HepG2 (cell line): ENCODE results near the gene DPH2. TPM values are rescaled to one million over a fixed set of nuclear protein-coding genes. Genes with fewer than 3 reads are reported as not detected.
A peak's percentile ranks its signal among the peaks of the same experiment; 100 is the strongest.

Source experiments
- CHD4 ChIP-seq: fragments of 200-600 bp; sonication (generic); IDR thresholded peaks from 2 replicates; pipeline ENCODE4 v1.7.0; 2017; ENCODE audit warnings: mild to moderate bottlenecking, low read length, borderline replicate concordance
- CREB1 ChIP-seq, 2 experiments: fragments of 450-650 bp in 1 of 2; IDR thresholded peaks; 2 replicates each; pipeline ENCODE4 v1.6.1; 2016 to 2017; ENCODE audit warnings: control low read depth in 1 of 2, mild to moderate bottlenecking in 1 of 2, missing compliant biosample characterization in 1 of 2, missing genetic modification characterization in 1 of 2
- ETV5 ChIP-seq: IDR thresholded peaks from 2 replicates; pipeline ENCODE4 v1.6.1; 2018; ENCODE audit warnings: missing biosample characterization, missing genetic modification reagents, inconsistent platforms, borderline replicate concordance
- KLF16 ChIP-seq, 2 experiments: sonication (generic) in 1 of 2; formaldehyde crosslinking in 1 of 2; IDR thresholded peaks; 2 replicates each; pipeline versions ENCODE4 v1.6.1 to v1.8.0; 2016 to 2023; ENCODE audit warnings: missing genetic modification reagents in 2 of 2, missing compliant biosample characterization in 1 of 2
- MBD4 ChIP-seq: IDR thresholded peaks from 2 replicates; pipeline ENCODE4 v1.6.1; 2012; ENCODE audit warnings: low read length, inconsistent platforms, borderline replicate concordance
- NBN ChIP-seq: fragments of 450-650 bp; conservative IDR thresholded peaks from 2 replicates; pipeline ENCODE4 v1.6.1; 2017
- PITX1 ChIP-seq: sonication (generic); formaldehyde crosslinking; IDR thresholded peaks from 2 replicates; pipeline ENCODE4 v1.5.1; 2020; ENCODE audit warnings: mild to moderate bottlenecking, missing genetic modification reagents
- POLR2AphosphoS5 ChIP-seq: IDR thresholded peaks from 2 replicates; pipeline ENCODE4 v1.6.1; 2012; ENCODE audit warnings: low read depth, low read length
- RORA ChIP-seq: sonication (generic); formaldehyde crosslinking; IDR thresholded peaks from 2 replicates; pipeline ENCODE4 v1.5.0; 2020; ENCODE audit warnings: mild to moderate bottlenecking, missing genetic modification reagents, moderate library complexity
- SETDB1 ChIP-seq: sonication (generic); formaldehyde crosslinking; IDR thresholded peaks from 2 replicates; pipeline ENCODE4 v1.5.1; 2020; ENCODE audit warnings: missing genetic modification reagents, mild to moderate bottlenecking, borderline replicate concordance
- TBL1XR1 ChIP-seq: fragments of 150-350 bp; IDR thresholded peaks from 2 replicates; pipeline ENCODE4 v1.6.1; 2014; ENCODE audit warnings: borderline replicate concordance, low read length; ENCODE audit not compliant: partially characterized antibody
- TGIF2 ChIP-seq: IDR thresholded peaks from 2 replicates; pipeline ENCODE4 v1.6.1; 2016; ENCODE audit warnings: control low read depth, missing compliant biosample characterization
- ZFP36L2 ChIP-seq: sonication (generic); formaldehyde crosslinking; IDR thresholded peaks from 2 replicates; pipeline ENCODE4 v1.4.0; 2020; ENCODE audit warnings: missing genetic modification reagents
- ZFY ChIP-seq: sonication (generic); formaldehyde crosslinking; IDR thresholded peaks from 2 replicates; pipeline ENCODE4 v1.4.0; 2020; ENCODE audit warnings: missing genetic modification reagents
- ZNF317 ChIP-seq: sonication (generic); formaldehyde crosslinking; IDR thresholded peaks from 2 replicates; pipeline ENCODE4 v1.5.0; 2020; ENCODE audit warnings: mild to moderate bottlenecking, missing genetic modification reagents
- ZNF383 ChIP-seq: sonication (generic); formaldehyde crosslinking; IDR thresholded peaks from 2 replicates; pipeline ENCODE4 v1.4.0; 2020; ENCODE audit warnings: missing genetic modification reagents, mild to moderate bottlenecking, borderline replicate concordance
- ZNF430 ChIP-seq: sonication (generic); formaldehyde crosslinking; IDR thresholded peaks from 2 replicates; pipeline ENCODE4 v1.9.0; 2021; ENCODE audit warnings: mild to moderate bottlenecking, missing genetic modification reagents
- ZNF572 ChIP-seq: sonication (generic); formaldehyde crosslinking; IDR thresholded peaks from 2 replicates; pipeline ENCODE4 v1.5.1; 2020; ENCODE audit warnings: mild to moderate bottlenecking, missing genetic modification reagents
- ZNF607 ChIP-seq: sonication (generic); formaldehyde crosslinking; IDR thresholded peaks from 2 replicates; pipeline ENCODE4 v1.5.1; 2020; ENCODE audit warnings: missing genetic modification reagents, mild to moderate bottlenecking, borderline replicate concordance
- ZNF614 ChIP-seq: IDR thresholded peaks from 2 replicates; pipeline ENCODE4 v1.6.1; 2018; ENCODE audit warnings: missing biosample characterization, missing genetic modification reagents, inconsistent platforms, borderline replicate concordance
- ZNF746 ChIP-seq: sonication (generic); formaldehyde crosslinking; IDR thresholded peaks from 2 replicates; pipeline ENCODE4 v1.8.0; 2022; ENCODE audit warnings: mild to moderate bottlenecking, missing genetic modification reagents
- ZNF782 ChIP-seq: sonication (generic); formaldehyde crosslinking; IDR thresholded peaks from 2 replicates; pipeline ENCODE4 v1.4.0; 2020; ENCODE audit warnings: missing genetic modification reagents, mild to moderate bottlenecking, borderline replicate concordance
- ZNF788 ChIP-seq: sonication (generic); formaldehyde crosslinking; IDR thresholded peaks from 2 replicates; pipeline ENCODE4 v1.5.0; 2020; ENCODE audit warnings: mild to moderate bottlenecking, missing genetic modification reagents, borderline replicate concordance
- polyA plus RNA-seq, 8 experiments: library from polyadenylated mRNA; depleted of rRNA in 3 of 8; stranded (reverse) in 7 of 8; unstranded in 1 of 8; fragments of >200 nt; fragmentation: Illumina TruSeq in 4 of 8; extraction: Trizol in 4 of 8; gene quantifications; 2 replicates each; pipeline versions ENCODE4 v1.2.1 to v1.2.3, GENCODE V29; 2011 to 2016; ENCODE audit warnings: low read depth in 4 of 8, missing spikeins in 1 of 8, mixed read lengths in 1 of 8; ENCODE audit not compliant: insufficient read depth in 1 of 8
- total RNA-seq, 5 experiments: library from RNA; depleted of rRNA; stranded (reverse); fragments of >200 nt; fragmentation: Illumina TruSeq; extraction: Trizol; gene quantifications; 2 replicates each; pipeline ENCODE4 v1.2.3, GENCODE V29; 2016; ENCODE audit warnings: low read depth in 1 of 5
- TF ChIP-seq, protein P1 (sequence below), 2 experiments: sonication (generic) in 1 of 2; formaldehyde crosslinking in 1 of 2; IDR thresholded peaks; 2 replicates each; pipeline versions ENCODE4 v1.4.0 to v1.6.1; 2018 to 2020; ENCODE audit warnings: missing genetic modification reagents in 2 of 2, borderline replicate concordance in 1 of 2, low read depth in 1 of 2, mild to moderate bottlenecking in 1 of 2, missing biosample characterization in 1 of 2
- TF ChIP-seq, protein P2 (sequence below), 2 experiments: fragments of 450-650 bp in 1 of 2; sonication (generic) in 1 of 2; formaldehyde crosslinking; IDR thresholded peaks; 2 replicates each; pipeline versions ENCODE4 v1.5.0 to v1.8.0; 2020 to 2022; ENCODE audit warnings: mild to moderate bottlenecking in 1 of 2, missing genetic modification reagents in 1 of 2
- TF ChIP-seq, protein P3 (sequence below): sonication (generic); formaldehyde crosslinking; conservative IDR thresholded peaks from 2 replicates; pipeline ENCODE4 v1.8.0; 2022; ENCODE audit warnings: missing genetic modification reagents

The DPH2 gene
- total and polyA plus RNA-seq, 2 of the 13 experiments (the other 11 are each of a cell fraction or from before 2014, with no cell fraction given), result 32.2 to 38.3 TPM

GRCh38 chr1:43987159-43987902, 17.5 kb downstream of the DPH2 start (continued):
- TF ChIP-seq NBN (no peak), ZNF383 (CRISPR knock-in tag) (no peak), ZNF746 (no peak), TGIF2 (CRISPR knock-in tag) (no peak), ZFP36L2 (CRISPR knock-in tag) (no peak), RORA (no peak), MBD4 (no peak), ZNF614 (CRISPR knock-in tag) (0 out of 2 replicates have a peak, but pooled peaks have one; percentile 20), CREB1 (IDR thresholded peaks at IDR 0.05) (no peak), CREB1 (CRISPR knock-in tag; IDR thresholded peaks at IDR 0.05) (peak; percentile 52; the same call in 1 of the 2 replicates), PITX1 (CRISPR knock-in tag) (no peak), POLR2AphosphoS5 (peak; percentile 43), ZNF607 (CRISPR knock-in tag) (0 out of 2 replicates have a peak, but pooled peaks have one; percentile 42), ZNF782 (no peak), SETDB1 (no peak), ZNF572 (no peak), ZFY (CRISPR knock-in tag) (0 out of 2 replicates have a peak, but pooled peaks have one; percentile 24), ZNF788 (CRISPR knock-in tag) (peak; percentile 41; the same call in 1 of the 2 replicates), TBL1XR1 (no peak), CHD4 (no peak), KLF16 (CRISPR knock-in tag; IDR thresholded peaks at IDR 0.05) (no peak), ZNF317 (CRISPR knock-in tag) (no peak), ETV5 (CRISPR knock-in tag) (peak; percentile 53; the same call in 1 of the 2 replicates), ZNF430 (CRISPR knock-in tag) (0 out of 2 replicates have a peak, but pooled peaks have one; percentile 55)
- TF ChIP-seq, protein P1, sequence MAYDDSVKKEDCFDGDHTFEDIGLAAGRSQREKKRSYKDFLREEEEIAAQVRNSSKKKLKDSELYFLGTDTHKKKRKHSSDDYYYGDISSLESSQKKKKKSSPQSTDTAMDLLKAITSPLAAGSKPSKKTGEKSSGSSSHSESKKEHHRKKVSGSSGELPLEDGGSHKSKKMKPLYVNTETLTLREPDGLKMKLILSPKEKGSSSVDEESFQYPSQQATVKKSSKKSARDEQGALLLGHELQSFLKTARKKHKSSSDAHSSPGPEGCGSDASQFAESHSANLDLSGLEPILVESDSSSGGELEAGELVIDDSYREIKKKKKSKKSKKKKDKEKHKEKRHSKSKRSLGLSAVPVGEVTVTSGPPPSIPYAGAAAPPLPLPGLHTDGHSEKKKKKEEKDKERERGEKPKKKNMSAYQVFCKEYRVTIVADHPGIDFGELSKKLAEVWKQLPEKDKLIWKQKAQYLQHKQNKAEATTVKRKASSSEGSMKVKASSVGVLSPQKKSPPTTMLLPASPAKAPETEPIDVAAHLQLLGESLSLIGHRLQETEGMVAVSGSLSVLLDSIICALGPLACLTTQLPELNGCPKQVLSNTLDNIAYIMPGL (CRISPR knock-in tag; IDR thresholded peaks at IDR 0.05; ENCODE audit: borderline replicate concordance in 1 of 2, low read depth in 1 of 2), result no peak
- TF ChIP-seq, protein P2, sequence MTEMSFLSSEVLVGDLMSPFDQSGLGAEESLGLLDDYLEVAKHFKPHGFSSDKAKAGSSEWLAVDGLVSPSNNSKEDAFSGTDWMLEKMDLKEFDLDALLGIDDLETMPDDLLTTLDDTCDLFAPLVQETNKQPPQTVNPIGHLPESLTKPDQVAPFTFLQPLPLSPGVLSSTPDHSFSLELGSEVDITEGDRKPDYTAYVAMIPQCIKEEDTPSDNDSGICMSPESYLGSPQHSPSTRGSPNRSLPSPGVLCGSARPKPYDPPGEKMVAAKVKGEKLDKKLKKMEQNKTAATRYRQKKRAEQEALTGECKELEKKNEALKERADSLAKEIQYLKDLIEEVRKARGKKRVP (CRISPR knock-in tag; IDR thresholded peaks at IDR 0.05), result no peak
- TF ChIP-seq, protein P3, sequence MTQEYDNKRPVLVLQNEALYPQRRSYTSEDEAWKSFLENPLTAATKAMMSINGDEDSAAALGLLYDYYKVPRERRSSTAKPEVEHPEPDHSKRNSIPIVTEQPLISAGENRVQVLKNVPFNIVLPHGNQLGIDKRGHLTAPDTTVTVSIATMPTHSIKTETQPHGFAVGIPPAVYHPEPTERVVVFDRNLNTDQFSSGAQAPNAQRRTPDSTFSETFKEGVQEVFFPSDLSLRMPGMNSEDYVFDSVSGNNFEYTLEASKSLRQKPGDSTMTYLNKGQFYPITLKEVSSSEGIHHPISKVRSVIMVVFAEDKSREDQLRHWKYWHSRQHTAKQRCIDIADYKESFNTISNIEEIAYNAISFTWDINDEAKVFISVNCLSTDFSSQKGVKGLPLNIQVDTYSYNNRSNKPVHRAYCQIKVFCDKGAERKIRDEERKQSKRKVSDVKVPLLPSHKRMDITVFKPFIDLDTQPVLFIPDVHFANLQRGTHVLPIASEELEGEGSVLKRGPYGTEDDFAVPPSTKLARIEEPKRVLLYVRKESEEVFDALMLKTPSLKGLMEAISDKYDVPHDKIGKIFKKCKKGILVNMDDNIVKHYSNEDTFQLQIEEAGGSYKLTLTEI (CRISPR knock-in tag), result no peak
